ENCODE results near the gene ALDH1A2. TPM values are rescaled to one million over a fixed set of nuclear protein-coding genes. Genes with fewer than 3 reads are reported as not detected.

ALDH1A2 gene
- total RNA-seq, 1 experiment from 2014 or later: 0.98 TPM

DNA sequence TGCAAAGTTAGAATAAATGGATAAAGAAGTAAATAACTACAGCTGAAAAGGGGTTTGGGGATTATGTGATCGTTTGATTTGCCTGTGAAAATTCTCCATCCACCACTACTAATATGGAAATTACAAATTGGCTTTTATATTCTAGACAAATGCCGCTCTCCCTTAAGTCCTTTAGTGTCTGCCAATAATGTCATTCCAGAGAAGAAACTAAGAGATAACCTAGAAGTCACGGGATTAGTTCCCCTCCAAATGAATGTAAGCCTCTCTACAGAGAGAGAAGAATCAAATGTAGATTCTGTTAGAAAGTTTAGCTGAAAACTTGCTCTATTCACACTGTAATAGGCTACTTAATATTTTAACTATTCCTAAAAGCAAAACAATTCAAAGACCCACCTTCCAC lies 92.0 kb downstream of the ALDH1A2 start:
- no peak overlapping the region for H3K27ac ChIP-seq (ENCODE audit: low read length)
- BruUV-seq (replicated peaks): no TSS peak
- CTCF ChIA-PET: no interaction called here
- no peak for TF ChIP-seq TCF7L2 (IDR thresholded peaks at IDR 0.05; ENCODE audit: low read depth, low read length)
- TF ChIP-seq, protein P1, sequence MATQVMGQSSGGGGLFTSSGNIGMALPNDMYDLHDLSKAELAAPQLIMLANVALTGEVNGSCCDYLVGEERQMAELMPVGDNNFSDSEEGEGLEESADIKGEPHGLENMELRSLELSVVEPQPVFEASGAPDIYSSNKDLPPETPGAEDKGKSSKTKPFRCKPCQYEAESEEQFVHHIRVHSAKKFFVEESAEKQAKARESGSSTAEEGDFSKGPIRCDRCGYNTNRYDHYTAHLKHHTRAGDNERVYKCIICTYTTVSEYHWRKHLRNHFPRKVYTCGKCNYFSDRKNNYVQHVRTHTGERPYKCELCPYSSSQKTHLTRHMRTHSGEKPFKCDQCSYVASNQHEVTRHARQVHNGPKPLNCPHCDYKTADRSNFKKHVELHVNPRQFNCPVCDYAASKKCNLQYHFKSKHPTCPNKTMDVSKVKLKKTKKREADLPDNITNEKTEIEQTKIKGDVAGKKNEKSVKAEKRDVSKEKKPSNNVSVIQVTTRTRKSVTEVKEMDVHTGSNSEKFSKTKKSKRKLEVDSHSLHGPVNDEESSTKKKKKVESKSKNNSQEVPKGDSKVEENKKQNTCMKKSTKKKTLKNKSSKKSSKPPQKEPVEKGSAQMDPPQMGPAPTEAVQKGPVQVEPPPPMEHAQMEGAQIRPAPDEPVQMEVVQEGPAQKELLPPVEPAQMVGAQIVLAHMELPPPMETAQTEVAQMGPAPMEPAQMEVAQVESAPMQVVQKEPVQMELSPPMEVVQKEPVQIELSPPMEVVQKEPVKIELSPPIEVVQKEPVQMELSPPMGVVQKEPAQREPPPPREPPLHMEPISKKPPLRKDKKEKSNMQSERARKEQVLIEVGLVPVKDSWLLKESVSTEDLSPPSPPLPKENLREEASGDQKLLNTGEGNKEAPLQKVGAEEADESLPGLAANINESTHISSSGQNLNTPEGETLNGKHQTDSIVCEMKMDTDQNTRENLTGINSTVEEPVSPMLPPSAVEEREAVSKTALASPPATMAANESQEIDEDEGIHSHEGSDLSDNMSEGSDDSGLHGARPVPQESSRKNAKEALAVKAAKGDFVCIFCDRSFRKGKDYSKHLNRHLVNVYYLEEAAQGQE (IDR thresholded peaks at IDR 0.05; ENCODE audit: insufficient read depth in 1 of 2, low read depth in 2 of 2, low read length in 1 of 2): no peak
- TF ChIP-seq POLR2AphosphoS5 (IDR thresholded peaks at IDR 0.05; ENCODE audit: low read depth, low read length): no peak
- no peak for TF ChIP-seq SIN3A (IDR thresholded peaks at IDR 0.05; ENCODE audit: borderline replicate concordance, insufficient read depth, low read depth, low read length)
- TF ChIP-seq, protein P2, sequence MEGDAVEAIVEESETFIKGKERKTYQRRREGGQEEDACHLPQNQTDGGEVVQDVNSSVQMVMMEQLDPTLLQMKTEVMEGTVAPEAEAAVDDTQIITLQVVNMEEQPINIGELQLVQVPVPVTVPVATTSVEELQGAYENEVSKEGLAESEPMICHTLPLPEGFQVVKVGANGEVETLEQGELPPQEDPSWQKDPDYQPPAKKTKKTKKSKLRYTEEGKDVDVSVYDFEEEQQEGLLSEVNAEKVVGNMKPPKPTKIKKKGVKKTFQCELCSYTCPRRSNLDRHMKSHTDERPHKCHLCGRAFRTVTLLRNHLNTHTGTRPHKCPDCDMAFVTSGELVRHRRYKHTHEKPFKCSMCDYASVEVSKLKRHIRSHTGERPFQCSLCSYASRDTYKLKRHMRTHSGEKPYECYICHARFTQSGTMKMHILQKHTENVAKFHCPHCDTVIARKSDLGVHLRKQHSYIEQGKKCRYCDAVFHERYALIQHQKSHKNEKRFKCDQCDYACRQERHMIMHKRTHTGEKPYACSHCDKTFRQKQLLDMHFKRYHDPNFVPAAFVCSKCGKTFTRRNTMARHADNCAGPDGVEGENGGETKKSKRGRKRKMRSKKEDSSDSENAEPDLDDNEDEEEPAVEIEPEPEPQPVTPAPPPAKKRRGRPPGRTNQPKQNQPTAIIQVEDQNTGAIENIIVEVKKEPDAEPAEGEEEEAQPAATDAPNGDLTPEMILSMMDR (IDR thresholded peaks at IDR 0.05): no peak
- H3K9me3 ChIP-seq (ENCODE audit: control insufficient read depth, insufficient read depth, low read depth, low read length): no peaks in the 10 kb centered on the region
- H3K4me3 ChIP-seq (ENCODE audit: low read depth in 2 of 2, low read length in 2 of 2): no peak overlapping the region
- ATAC-seq (no peak), DNase-seq (ENCODE audit: low read depth, low spot score) (no peak)
- in situ Hi-C loops (cut with HindIII; ENCODE audit: low pct_unique_long_range_greater_than_20kb, low sequenced_read_pairs): no loop called here
- intact Hi-C loops (cut with micrococcal nuclease; ENCODE audit: unreplicated experiment): no loop called here
- H3K27me3 ChIP-seq (ENCODE audit: control insufficient read depth, insufficient read depth, low read length): peaks cover 5% of the 10 kb centered on the region
- POLR2A ChIA-PET: interaction anchor here (0.7 kb wide), 1 partner anchor 107 kb away, joined by 8 read pairs; no protein-coding TSS in a partner anchor
- H3K4me1 ChIP-seq (ENCODE audit: control insufficient read depth, insufficient read depth, low read length): no peaks in the 10 kb centered on the region
- H3K36me3 ChIP-seq (ENCODE audit: control insufficient read depth, insufficient read depth, low read length): no peaks in the 10 kb centered on the region

DNA sequence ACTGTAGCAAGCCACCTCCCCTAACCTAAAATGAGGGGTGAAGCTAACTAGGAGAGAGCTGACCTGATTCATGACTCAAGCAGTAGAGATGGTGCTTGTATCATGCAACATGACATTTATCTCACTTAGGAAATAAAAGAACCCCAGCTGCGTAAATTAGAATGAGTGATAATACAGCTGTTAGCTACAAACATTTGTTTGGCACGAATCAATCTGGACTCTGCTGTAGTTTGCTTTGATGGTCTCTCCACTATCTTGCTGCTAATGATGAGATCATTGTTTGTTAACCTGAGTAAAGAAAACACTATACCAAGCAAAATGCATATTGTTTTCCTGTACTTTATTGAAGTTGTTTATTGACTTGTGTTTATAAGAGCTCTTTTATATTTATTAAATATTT lies 92.6 kb downstream of the ALDH1A2 start:
- in situ Hi-C loops (cut with HindIII; ENCODE audit: low pct_unique_long_range_greater_than_20kb, low sequenced_read_pairs) (no loop called here), intact Hi-C loops (cut with micrococcal nuclease; ENCODE audit: unreplicated experiment) (no loop called here)
- no peak for DNase-seq (ENCODE audit: low read depth, low spot score)
- Histone ChIP-seq H3K27me3 (ENCODE audit: control insufficient read depth, insufficient read depth, low read length) (peaks cover 5% of the 10 kb centered on the region), H3K36me3 (ENCODE audit: control insufficient read depth, insufficient read depth, low read length) (no peaks in the 10 kb centered on the region), H3K4me3 (ENCODE audit: low read depth in 2 of 2, low read length in 2 of 2) (no peak overlapping the region), H3K4me1 (ENCODE audit: control insufficient read depth, insufficient read depth, low read length) (no peaks in the 10 kb centered on the region), H3K9me3 (ENCODE audit: control insufficient read depth, insufficient read depth, low read depth, low read length) (no peaks in the 10 kb centered on the region), H3K27ac (ENCODE audit: low read length) (no peak overlapping the region)
- POLR2A ChIA-PET: no interaction called here
- BruUV-seq (replicated peaks): no TSS peak
- no peak for TF ChIP-seq POLR2AphosphoS5 (IDR thresholded peaks at IDR 0.05; ENCODE audit: low read depth, low read length)
- TF ChIP-seq, protein P2 (IDR thresholded peaks at IDR 0.05): no peak
- TF ChIP-seq, protein P1 (IDR thresholded peaks at IDR 0.05; ENCODE audit: insufficient read depth in 1 of 2, low read depth in 2 of 2, low read length in 1 of 2): no peak
- no peak for TF ChIP-seq SIN3A (IDR thresholded peaks at IDR 0.05; ENCODE audit: borderline replicate concordance, insufficient read depth, low read depth, low read length)
- no peak for TF ChIP-seq TCF7L2 (IDR thresholded peaks at IDR 0.05; ENCODE audit: low read depth, low read length)
- CTCF ChIA-PET: no interaction called here
- ATAC-seq: no peak

Data from Panc1 (cell line).